HG02852 (cell line): ENCODE data around the gene SPTY2D1.
"Not testable (repeated sequence)": the region's sequence is repeated elsewhere in the genome, so short reads cannot be mapped to it uniquely, and the experiment has no call there.

Experiments used
- ATAC-seq: cut with Tn5 transposase; IDR thresholded peaks from one replicate; pipeline ENCODE4 v1.9.1; 2021; ENCODE audit warnings: mild to moderate bottlenecking, moderate library complexity; ENCODE audit not compliant: unreplicated experiment

The SPTY2D1 gene

DNA sequence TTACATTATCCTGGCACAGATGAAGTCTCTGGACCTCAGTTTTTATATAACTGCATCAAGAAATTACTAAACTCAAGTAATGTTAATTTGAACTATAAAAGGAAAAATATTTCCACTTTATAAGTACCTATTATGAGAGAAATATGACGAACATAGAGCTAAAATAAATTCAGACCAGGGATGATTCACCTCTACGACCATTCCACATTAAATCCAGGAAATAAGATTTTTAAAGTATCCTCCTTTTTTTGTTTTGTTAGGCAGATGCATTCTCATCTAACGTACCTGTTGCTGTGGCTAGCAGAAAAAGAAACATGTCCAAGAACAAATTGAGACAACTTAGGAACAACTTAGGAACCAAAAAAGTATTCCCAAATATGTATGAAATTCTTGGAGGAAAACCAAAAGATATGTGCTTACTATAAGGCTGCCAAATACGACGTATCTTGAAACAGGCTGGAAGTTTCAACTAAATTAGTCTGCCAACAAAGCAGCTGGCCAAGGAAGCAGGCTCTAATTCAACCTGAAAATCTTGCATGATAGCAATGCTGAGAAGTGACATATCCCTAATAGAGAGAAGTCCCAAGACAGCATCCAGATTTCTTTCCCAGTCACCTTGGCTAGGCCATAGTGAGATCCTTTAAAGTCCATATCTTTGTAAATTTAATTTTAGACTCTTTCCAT lies 15.7 kb downstream of the SPTY2D1 start:
- no peak for ATAC-seq

DNA sequence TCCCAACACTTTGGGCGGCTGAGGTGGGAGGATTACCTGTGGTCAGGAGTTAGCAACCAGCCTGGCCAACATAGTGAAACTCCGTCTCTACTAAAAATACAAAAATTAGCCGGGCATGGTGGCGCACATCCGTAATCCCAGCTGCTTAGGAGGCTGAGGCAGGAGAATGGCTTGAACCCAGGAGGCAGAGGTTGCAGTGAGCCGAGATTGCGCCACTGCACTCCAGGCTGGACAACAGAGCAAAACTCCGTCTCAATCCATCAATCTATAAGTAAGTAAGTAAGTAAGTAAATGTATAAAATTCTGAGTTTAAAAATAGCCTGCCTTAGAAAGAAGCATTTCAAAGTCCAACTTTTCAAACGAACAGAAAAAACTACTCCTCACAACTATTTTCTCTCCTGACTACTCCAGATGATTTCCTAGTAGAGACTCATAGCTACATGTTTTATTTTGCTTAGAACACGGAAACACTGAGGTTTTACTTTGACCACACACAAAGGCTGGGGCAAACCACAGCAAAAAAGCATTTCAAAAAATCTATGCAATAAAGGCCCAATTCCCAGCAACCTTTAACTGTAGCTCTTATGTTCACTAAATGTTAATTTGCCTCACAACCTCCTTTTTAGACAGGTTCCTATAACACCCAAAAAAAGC lies 16.3 kb downstream of the SPTY2D1 start:
- ATAC-seq: peak; percentile 30

- ATAC-seq: peak; percentile 91
Observed at GRCh38 chr11:18615628-18616392, 18.3 kb downstream of the SPTY2D1 start.

GRCh38 chr11:18614667-18615066 lies 19.5 kb downstream of the SPTY2D1 start:
- no peak for ATAC-seq

GRCh38 chr11:18612394-18612793 lies 21.7 kb downstream of the SPTY2D1 start:
- ATAC-seq: no peak

DNA sequence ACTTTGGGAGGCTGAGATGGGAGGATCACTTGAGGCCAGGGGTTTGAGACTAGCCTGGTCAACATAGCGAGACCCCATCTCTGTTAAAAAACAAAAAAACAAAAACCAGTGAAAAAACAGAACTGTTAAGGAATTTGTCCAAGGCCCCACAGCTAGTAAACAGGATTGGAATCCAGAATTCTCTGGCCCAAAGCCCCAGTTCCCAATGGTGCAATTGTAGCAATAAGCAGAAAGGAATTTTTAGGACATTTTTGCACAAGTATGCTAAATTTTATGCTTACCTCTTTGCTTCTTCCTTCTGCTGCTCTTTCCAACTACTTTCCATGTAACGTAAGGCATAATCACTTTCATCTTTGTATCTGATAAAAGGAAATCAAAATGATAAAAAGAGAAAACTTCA lies 22.9 kb downstream of the SPTY2D1 start:
- ATAC-seq: no peak

GRCh38 chr11:18608376-18608775 lies 25.8 kb downstream of the SPTY2D1 start:
- no peak for ATAC-seq

DNA sequence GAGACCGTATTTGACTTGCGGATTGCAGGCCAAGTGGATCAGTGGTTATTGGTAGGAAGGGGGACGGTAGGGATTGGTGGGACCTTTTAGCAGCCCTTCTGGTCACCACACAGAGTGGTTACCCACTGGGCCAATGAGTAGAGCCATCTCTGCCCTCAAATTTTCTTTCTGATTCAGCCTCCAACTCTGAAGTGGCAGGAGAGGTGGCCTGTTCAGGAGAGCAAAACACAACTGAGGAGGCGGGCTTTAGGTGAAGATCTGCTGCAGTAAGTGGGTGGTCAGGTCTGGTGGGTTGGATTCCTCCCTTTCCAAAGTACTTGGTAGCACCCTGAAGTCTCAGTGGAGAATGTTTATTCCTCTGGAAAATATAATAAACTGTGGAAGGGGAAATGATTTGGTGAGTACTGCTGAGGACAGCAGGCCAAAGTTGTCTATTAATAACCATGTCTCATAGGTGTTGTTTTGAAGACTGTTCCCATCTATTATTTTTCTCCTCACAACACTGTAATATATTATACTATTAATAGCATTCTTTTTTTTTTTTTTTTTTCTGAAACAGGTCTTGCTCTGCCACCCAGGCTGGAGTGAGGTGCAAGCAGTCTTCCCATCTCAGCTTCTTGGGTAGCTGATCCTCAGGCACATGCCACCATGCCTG lies 33.1 kb downstream of the SPTY2D1 start:
- no peak for ATAC-seq

DNA sequence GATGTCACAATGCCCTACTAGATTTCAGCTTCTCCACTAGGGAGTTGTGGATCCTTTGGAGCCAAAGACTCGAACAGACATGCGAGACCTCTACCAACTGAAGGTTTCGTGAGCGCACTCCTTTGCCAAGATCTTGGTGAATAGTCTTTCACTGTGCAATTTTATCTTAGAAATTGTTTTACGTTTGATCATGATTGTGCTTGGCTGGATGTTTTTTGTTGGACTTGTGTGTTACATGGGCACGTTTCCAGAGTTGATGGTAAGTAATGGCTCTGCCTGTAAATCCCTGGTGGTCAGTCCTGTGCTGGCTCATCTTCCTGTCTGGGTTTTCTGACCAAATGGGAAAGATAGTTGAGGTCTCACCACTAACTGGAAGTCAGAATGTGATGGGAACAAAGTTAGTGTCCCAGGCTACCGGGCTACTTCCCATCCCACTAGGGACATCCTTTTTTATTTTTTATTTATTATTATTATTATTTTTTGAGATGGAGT lies 34.4 kb downstream of the SPTY2D1 start, which contains the start of gene MISFA:
Gene MISFA (plus strand): TSS at position 51 of the 492 bp plus-strand sequence. CDS start 140 bp downstream, at position 191.
- no peak for ATAC-seq

DNA sequence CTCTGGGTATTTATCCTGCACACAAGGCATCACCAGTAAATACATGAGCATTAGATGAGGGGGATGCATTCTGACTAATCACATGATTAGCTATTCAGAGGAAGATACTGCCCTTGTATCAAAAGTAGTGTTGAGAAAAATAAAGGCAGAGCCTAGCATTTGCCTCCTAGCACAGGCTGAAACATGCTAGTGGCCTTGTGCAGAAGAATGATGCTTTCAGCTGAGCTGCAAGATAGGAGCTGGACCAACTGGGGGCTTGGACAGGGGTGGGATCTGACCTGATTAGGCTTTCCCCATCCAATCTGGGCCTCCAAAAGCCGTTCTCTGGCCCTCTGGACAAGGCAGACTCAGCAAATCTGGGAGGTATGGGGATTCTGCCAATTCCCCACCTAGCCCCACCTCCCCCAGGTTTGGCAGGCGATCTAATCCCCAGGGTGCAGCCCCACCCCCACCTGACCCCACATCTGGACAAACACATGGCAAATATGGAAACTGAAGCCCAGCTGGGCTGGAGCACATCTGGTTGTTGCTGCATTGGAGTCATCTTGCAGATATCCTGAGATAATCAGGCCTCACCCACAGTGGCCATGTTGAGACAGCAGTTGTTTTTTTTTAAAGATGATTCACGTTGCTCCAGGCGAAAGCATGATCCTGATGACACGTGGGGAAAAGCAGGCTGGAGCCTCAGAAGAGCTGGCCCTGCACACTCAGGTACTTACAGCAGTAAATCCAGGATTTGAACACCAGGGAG lies 39.0 kb downstream of the SPTY2D1 start:
- ATAC-seq: no peak

DNA sequence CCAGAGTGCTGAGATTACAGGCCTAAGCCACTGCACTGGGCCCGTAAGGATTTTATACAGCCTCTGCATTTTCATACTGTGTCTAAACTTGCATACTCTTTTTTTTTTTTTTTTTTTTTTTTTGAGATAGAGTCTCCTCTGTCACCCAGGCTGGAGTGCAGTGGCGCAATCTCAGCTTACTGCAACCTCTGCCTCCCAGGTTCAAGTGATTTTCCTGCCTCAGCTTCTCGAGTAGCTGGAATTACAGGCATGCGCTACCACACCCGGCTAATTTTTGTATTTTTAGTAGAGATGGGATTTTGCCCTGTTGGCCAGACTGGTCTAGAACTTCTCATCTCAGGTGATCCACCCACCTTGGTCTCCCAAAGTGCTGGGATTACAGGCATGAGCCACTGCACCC lies 40.1 kb downstream of the SPTY2D1 start:
- ATAC-seq: not testable (repeated sequence)

- ATAC-seq: no peak
Observed at GRCh38 chr11:18590571-18590970, 43.6 kb downstream of the SPTY2D1 start.

- peak; percentile 71 for ATAC-seq
Observed at GRCh38 chr11:18588297-18589252, 45.6 kb downstream of the SPTY2D1 start, which contains the start of gene UEVLD. TSS of gene UEVLD (minus strand) at chr11:18588734. CDS start at chr11:18588654, 80 bp downstream.

DNA sequence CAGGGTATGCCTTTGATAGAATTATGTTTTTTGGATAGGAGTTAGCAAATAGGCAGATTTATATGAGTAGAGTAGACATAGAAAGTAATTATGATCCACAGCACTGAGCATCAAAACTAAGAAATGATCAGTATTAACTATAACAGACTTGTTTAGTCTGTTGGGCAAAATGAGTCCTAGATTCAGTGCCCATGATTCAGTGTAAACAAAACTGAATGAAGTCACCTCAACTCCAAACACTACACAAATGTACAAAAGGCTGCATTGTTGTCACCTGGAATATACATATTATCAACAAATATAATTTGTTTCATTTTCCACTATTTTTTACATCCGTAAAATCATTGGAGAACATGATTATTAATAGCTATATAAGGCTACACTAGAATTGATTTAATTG lies 52.3 kb downstream of the SPTY2D1 start:
- ATAC-seq: no peak

DNA sequence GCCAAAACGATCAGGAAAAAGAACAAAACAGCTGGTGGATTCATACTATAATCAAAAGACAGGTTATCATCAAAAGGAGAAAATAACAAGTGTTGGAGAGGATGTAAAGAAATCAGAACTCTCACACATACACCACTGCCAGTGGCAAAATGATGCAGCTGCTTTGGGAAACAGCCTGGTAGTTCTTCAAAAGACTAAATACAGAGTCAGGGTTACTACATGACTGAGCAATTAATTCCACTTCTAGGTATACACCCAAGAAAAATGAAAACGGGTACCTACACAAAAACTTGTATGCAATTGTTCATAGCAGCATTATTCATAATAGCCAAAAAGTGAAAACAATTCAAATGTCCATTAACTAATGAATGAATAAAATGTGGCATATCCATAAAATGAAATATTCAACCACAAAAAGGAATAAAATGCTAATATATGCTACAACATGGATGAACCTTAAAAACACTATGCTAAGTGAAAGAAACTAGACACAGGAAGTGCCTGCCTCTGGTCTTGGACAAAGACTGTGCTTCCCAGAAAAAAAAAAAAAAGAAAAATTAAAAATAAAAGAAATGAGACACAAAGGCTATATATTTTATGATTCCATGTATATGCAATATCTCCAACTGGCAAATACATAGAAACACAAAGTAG lies 53.9 kb downstream of the SPTY2D1 start:
- ATAC-seq: no peak

GRCh38 chr11:18578975-18579598 lies 55.1 kb downstream of the SPTY2D1 start:
- peak; percentile 72 for ATAC-seq

GRCh38 chr11:18575361-18575760 lies 58.8 kb downstream of the SPTY2D1 start:
- no peak for ATAC-seq

DNA sequence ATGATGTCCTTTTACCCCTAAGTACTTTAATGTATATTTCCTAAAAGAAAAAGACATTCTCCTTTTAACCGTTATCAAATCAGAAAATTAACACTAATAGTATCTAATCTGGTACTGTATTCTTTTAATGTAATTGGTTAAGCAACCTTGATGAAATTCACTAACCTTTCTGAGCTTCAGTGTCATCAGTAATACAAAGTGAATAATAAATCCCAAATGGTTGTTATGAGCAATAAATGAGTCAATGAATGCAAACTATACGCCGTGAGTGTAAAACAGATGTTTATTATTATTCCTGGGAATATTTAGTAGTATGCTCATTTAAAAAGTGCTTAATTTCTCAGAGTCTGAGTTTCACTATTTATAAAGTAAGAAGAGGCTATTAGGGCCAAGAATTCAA lies 67.1 kb downstream of the SPTY2D1 start:
- ATAC-seq: no peak
